NCI-H526 treated with DMSO at 0.1 percent for 48 hours (cell line): ENCODE measurements around the gene ALPL.
A peak's percentile ranks its signal among the peaks of the same experiment; 100 is the strongest.

Experiments used
- DNase-seq: peaks from one replicate; lab custom pipeline; 2025; lab: John Stamatoyannopoulos, UW

Gene ALPL

GRCh38 chr1:21530368-21531016 is 21.3 kb downstream of the ALPL start:
- no peak for DNase-seq

GRCh38 chr1:21531241-21531640 is 22.0 kb downstream of the ALPL start:
- DNase-seq = no peak

DNA sequence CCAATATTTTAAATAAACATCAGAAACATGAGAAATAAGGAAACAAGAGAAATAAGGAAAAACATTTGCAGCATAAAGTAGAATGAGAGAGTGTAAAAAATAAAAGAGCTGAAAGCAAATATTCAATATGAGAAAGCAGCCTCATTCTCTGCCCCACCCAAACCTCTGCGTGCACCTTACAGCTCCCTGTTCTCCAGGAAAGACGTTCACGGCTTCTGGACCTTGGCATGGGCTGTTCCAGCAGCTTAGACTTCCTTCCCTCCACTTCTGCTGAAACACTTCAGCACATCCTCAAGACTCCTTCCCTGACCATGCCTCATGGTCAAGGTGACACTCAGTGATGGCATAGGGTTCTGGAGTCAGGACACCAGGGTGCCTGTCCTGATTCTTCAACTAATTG is 23.3 kb downstream of the ALPL start:
- DNase-seq = no peak

DNA sequence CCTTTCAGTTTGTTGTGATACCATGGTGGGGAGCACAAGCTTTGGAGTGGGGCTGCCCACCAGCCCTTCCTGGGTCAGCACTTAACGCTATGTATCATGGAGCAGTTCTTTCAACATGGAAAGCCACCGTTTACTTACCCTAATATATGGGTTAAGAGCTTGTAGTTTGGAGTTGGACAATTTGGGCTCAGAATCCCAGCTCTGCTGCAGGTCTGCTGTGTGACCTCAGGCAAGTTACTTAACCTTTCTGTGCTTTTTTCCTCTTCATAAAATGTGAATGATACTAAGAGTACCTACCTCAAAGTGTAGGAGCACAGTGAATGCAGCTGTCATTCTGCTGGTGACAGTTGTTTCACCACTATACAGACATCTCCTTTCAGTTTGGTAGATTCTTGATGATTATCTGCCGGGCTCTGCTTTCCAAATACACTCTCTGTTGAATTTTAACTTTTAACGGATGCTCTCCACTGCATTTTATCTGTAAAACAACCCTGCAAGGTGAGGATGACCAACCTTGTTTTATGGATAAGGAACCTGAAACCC is 23.8 kb downstream of the ALPL start:
- DNase-seq = no peak

GRCh38 chr1:21534146-21534545 is 24.9 kb downstream of the ALPL start:
- no peak for DNase-seq

GRCh38 chr1:21534674-21535378 is 25.6 kb downstream of the ALPL start:
- peak; percentile 27 for DNase-seq

DNA sequence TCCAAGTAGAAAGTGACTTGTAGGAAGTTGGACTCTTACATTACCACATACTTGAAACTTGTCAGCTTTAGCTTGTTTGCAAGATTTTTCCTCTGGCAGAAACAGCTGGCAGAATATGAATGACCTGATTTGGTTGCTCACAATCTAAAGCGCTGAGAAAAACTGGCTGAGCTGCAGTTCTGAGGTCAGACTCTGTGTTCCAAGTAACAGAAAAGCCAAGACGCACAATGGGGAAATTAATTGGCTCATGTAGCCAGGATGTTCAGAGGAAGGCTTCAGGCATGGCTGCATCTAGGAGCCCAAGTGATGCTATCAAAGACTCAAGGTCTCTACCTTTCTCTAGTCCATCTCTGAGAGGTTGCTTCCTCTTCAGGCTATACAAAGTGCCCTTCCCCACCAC is 27.0 kb downstream of the ALPL start:
- no peak for DNase-seq

GRCh38 chr1:21537511-21537931 is 28.3 kb downstream of the ALPL start:
- no peak for DNase-seq

DNA sequence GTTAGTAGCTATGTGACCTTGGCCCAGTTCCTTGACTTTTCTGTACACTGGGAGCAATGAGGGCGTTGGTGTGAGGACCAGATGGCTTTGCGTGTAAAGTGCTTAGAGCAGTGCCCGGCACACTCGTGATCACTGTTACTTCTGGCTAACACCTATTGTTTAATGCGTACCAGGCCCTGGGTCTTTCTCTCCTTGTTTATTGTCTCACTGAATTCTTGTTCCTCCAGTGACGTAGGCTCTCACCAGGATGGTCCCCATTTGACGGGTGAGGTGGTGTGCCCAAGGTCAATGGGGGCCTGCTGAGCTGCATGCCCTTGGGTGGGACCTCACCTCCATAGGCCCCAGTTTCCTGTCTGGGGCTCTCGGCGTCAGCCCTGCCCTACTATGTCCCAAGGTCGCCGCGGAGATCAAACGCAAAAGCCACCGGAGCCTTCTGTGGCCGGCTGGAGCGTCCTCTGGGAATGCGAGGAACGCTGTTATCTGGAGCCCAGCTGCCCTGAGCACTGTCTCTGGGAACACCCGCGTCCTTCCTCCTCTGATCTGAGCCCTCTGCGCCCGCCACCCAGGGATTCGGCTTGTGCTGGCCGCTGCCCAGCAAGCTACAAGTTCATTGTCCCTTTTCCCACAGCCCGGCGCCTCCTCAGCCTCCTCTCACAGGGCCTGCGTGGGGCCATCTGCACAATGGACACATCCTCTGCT is 28.9 kb downstream of the ALPL start:
- no peak for DNase-seq

DNA sequence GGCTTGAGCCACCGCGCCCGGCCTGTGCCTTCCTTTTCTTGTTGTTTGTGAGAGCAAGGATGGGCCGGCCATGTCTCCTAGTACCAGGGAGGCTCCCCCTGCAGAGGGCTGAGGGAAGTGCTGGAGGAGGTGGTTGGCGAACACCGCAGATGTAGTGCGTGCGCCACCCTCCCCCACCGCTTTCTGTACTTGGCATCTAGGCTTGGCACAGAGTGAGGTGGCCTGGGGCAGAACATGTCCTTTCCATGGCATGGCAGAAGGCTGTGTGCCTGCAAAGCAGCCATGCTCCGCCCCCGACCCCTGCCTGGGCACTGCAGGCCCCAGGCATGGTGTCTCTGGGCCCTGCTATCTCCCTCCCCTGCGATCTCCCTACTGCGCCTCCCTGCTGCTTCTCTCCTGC is 30.7 kb downstream of the ALPL start:
- DNase-seq = no peak

GRCh38 chr1:21541329-21541728 is 32.1 kb downstream of the ALPL start:
- DNase-seq = no peak

- DNase-seq = no peak
These were observed 32.6 kb downstream of the ALPL start for GRCh38 chr1:21541835-21542234.

DNA sequence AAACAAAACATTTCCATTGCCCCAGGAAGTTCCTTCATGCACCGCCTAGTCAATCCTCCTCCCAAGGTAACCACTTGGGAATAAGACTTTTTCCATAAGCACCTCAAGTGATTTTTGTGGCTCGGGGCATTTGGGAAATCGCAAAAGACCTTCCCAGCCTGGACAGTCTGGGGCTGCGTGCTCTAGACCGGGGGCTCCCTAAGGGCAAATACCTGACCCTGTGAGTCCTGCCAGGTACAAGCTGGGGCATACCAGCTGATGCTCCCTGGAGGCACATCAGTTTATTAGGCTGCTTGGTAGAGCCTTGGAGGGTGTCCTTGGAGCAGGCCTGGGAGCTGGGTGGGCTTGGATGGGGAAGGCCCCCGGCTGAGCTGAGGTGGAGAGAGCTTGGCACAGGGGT is 34.4 kb downstream of the ALPL start:
- no peak for DNase-seq

DNA sequence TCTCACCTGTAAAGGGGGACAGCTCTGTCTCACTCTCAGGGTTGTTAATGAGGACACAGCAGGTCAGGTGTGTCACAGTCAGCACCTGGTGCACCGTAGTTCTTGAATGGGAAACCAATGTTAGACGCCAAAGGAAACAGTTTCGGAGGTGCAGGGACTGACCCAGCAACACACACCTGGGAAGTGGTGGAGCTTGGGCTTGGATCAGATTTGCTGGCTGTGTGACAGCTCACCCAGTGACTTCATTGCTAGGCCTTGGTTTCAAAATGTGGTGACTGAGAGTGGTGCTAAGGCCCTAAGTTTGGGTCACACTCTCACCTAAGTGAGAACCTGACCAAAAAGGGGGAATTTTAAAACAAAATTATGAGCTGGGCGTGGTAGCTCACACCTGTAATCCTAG is 34.9 kb downstream of the ALPL start:
- no peak for DNase-seq

GRCh38 chr1:21546122-21546825 is 37.1 kb downstream of the ALPL start:
- DNase-seq = no peak

DNA sequence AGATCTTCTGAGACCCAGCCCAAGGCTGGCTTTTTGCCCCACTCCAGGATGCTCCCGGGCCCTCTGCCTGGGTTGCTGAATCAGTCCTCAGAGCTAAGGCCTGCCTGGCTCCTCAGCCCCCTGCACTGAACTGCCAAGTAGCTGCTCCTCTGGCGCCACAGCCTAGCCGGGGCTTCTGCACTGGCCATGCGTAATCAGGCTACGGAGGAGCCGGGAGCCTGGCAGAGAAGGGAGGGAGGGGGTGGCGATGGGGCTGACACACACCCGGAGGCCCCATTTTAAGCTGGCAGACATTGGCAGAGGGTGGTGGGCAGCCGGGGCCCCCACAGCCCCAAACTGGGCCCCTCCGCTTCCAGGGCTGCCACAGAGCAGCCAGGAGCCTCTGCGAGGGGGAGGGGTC is 38.7 kb downstream of the ALPL start:
- no peak for DNase-seq

DNA sequence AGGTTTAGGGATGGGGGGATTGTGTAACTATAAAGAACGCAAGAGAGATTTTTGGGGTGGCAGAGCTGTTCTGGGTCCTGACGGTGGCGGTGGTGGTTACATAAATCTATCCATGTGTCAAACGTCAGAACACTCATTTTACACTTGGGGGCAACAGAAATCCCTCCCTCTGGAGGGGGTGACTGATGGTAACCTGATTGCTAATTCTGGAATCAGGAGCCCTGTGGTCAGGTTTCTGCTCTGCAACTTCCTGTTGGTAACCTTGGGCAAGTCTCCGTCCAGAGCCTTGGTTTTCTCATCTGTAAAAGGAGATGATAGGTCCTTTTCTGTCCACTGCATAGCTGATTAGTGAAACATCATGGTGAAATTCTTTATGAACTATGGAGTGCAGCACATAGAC is 40.9 kb downstream of the ALPL start:
- DNase-seq = no peak

GRCh38 chr1:21550866-21551475 is 41.7 kb downstream of the ALPL start:
- DNase-seq = no peak

DNA sequence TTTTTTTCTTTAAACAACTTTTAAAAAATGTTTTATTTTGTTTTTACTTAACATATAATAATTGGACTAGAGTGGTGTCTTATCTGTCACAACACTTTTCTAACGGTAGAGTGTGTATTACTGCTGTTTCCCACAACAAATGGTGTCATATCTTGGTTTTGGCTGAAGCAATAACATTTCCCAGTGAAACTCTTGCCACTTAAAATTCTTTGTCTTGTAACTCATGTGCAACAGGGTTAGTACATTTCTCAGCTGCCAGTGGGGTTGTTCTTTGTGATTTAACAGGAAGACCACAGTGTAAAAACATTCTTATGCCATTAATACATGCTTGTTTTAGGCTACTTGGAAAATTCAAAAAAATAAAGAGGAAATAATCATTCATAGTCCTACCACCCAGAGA is 43.5 kb downstream of the ALPL start:
- DNase-seq = no peak

GRCh38 chr1:21553116-21553926 is 44.1 kb downstream of the ALPL start:
- DNase-seq = no peak
